Measurements from ENCODE around the gene ZNF516.

Gene ZNF516

DNA sequence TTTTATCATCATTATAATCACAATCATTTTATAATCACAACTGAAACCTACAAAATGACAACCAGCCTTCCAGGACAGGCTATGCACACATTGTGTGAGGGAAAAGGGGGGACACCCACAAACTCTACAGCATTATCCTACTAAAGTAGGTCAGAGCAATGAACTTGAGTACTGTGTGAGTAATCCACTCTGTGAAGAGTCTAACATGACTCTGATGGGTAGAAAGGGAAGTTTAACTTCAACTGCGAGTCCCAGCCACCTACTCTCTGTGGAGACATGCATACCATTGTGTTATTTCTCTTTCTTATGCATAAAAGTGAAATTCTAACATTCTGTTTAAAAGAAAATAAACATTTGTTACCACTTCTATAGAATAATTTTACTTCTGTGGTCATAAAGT is 177.9 kb downstream of the ZNF516 start:
- peak; percentile 40 to 64 (median 61) for DNase-seq

DNA sequence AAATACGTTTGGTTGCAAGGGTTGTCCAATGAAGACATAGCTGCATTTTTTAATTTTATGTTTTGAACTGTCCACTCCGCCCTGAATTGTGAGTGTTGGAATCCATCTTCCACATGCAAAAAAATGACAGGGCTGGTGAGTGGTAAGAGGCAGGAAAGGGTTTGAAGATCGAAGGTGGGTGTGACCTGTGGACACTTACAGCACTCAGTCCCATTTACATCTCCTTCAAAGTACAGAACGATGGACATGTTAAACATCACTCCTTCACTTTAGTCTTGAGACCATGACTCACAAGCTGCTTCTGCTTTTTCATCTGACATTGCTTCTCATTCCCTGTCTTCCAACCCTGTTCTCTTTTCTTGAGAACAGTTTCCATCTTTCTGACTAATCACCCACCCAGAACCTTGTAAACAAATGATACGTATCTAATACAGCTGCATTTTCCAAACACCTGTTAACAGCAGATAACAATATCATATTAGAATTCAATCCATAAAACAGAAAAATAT is 179.3 kb downstream of the ZNF516 start:
- DNase-seq = peak; percentile 57 to 72 (median 67)

DNA sequence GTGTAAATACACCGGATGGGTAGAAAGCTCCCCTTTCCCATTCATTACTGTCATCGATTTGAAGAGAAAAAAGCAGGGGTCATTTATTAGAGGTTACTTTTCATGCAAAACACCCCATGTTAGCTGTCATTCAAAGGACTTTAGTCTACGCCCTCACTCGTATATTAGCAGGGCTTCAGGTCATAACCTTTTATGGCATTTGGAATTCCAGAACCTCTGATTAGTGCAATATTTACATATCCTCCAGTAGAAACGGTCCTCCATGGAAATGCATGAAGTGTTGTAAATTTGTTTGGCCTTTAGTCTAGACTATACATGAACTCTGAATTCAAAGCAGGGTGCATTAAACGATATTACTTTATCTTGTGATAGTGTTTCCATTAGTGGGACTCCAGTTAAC is 180.5 kb downstream of the ZNF516 start:
- DNase-seq = no peak

DNA sequence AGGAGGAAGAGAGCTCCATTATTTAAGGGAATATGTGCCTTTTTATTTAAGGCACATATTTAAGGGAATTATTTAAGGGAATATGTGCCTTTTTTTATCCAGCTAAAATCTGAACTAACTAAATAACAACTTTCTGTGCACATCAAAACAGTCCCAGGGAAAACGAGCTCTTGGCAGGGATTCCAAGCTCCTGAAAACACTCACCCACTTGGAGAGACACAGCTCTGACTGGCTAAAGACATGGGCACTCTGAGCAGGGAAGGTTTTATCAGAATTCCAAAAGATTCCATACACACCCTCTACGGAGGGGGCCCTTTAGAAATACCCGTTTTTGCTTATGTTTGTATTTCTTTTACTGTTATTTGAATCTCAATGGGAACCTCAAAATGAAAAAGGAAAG is 181.0 kb downstream of the ZNF516 start:
- DNase-seq = no peak

Measured in suppressor macrophage treated with lipopolysaccharide for 1 hour (primary cell).